Neural progenitor cell (in vitro differentiated cells): ENCODE data around the gene KCNA10. TPM values are rescaled to one million over a fixed set of nuclear protein-coding genes. Genes with fewer than 3 reads are reported as not detected.

Experiments used
- DNase-seq: peaks from one replicate; pipeline ENCODE4 v3.0.0-alpha.2; 2016; ENCODE audit warnings: low spot score
- H2AFZ ChIP-seq: fragments of 200-600 bp; sonication (generic); replicated peaks from 2 replicates; pipeline ENCODE4 v1.6.1; 2016; ENCODE audit warnings: antibody characterized with exemption
- H3F3A ChIP-seq: fragments of 200-600 bp; sonication (generic); 2 replicates; pipeline ENCODE4 v1.6.1; 2016; ENCODE audit warnings: antibody characterized with exemption, low read depth
- H3K27ac ChIP-seq: fragments of 200-600 bp; sonication (generic); 2 replicates; pipeline ENCODE4 v1.5.1; 2016; ENCODE audit warnings: mild to moderate bottlenecking
- H3K27me3 ChIP-seq: fragments of 200-600 bp; sonication (generic); 2 replicates; pipeline ENCODE4 v1.6.1; 2016; ENCODE audit warnings: mild to moderate bottlenecking, moderate library complexity
- H3K36me3 ChIP-seq: fragments of 200-600 bp; sonication (generic); 2 replicates; pipeline ENCODE4 v1.5.1; 2016
- H3K4me1 ChIP-seq: fragments of 200-600 bp; sonication (generic); 2 replicates; pipeline ENCODE4 v1.6.1; 2016; ENCODE audit warnings: mixed run types
- H3K4me2 ChIP-seq: fragments of 200-600 bp; sonication (generic); 2 replicates; pipeline ENCODE4 v1.6.1; 2016
- H3K4me3 ChIP-seq: fragments of 200-600 bp; sonication (generic); 2 replicates; pipeline ENCODE4 v1.5.1; 2016
- H3K79me2 ChIP-seq: fragments of 200-600 bp; sonication (generic); 2 replicates; pipeline ENCODE4 v1.6.1; 2016; ENCODE audit warnings: low read depth
- H3K9ac ChIP-seq: fragments of 200-600 bp; sonication (generic); 2 replicates; pipeline ENCODE4 v1.6.1; 2016
- H3K9me3 ChIP-seq: fragments of 200-600 bp; sonication (generic); 2 replicates; pipeline ENCODE4 v1.5.1; 2016; ENCODE audit warnings: low read depth
- H4K20me1 ChIP-seq: fragments of 200-600 bp; sonication (generic); 2 replicates; pipeline ENCODE4 v1.6.1; 2016; ENCODE audit warnings: low read depth
- H3K27ac Mint-ChIP-seq: 3 replicates; pipeline ENCODE4 v1.8.0; 2021; ENCODE audit warnings: mixed read lengths
- H3K27me3 Mint-ChIP-seq: 2 replicates; pipeline ENCODE4 v1.8.0; 2022; ENCODE audit warnings: low read depth, mild to moderate bottlenecking, inconsistent platforms, moderate library complexity, mixed read lengths; ENCODE audit not compliant: insufficient read depth
- H3K36me3 Mint-ChIP-seq: 3 replicates; pipeline ENCODE4 v1.8.0; 2021; ENCODE audit warnings: mixed read lengths
- H3K4me1 Mint-ChIP-seq: 3 replicates; pipeline ENCODE4 v1.8.0; 2021; ENCODE audit warnings: mixed read lengths
- H3K4me3 Mint-ChIP-seq: 3 replicates; pipeline ENCODE4 v1.8.0; 2021; ENCODE audit warnings: mild to moderate bottlenecking, moderate library complexity, mixed read lengths
- H3K9me3 Mint-ChIP-seq: 3 replicates; pipeline ENCODE4 v1.8.0; 2020; ENCODE audit warnings: mixed read lengths
- CTCF ChIP-seq: fragments of 200-600 bp; sonication (generic); IDR thresholded peaks from 2 replicates; pipeline ENCODE4 v1.5.1; 2017; ENCODE audit warnings: antibody characterized with exemption, mild to moderate bottlenecking
- EZH2 ChIP-seq: fragments of 200-600 bp; sonication (generic); IDR thresholded peaks from 2 replicates; pipeline ENCODE4 v1.6.1; 2017; ENCODE audit warnings: antibody characterized with exemption, mild to moderate bottlenecking, moderate library complexity
- EZH2phosphoT487 ChIP-seq: fragments of 200-600 bp; sonication (generic); IDR thresholded peaks from 2 replicates; pipeline ENCODE4 v1.6.1; 2017; ENCODE audit warnings: antibody characterized with exemption
- total RNA-seq: library from RNA; depleted of rRNA; stranded (reverse); fragments of >200 nt; gene quantifications from 2 replicates; pipeline ENCODE4 v1.2.3, GENCODE V29; 2015; ENCODE audit warnings: low replicate concordance

The KCNA10 gene
- total RNA-seq, 1 donor from 2014 or later: not detected

- TF ChIP-seq CTCF: no peak
- no peak for TF ChIP-seq EZH2
- no peak for TF ChIP-seq EZH2phosphoT487
- peaks cover 2% of the 10 kb centered on the region for H3K27me3 Mint-ChIP-seq
Observed at GRCh38 chr1:110522560-110522959, 3.6 kb upstream of the KCNA10 start.

DNA sequence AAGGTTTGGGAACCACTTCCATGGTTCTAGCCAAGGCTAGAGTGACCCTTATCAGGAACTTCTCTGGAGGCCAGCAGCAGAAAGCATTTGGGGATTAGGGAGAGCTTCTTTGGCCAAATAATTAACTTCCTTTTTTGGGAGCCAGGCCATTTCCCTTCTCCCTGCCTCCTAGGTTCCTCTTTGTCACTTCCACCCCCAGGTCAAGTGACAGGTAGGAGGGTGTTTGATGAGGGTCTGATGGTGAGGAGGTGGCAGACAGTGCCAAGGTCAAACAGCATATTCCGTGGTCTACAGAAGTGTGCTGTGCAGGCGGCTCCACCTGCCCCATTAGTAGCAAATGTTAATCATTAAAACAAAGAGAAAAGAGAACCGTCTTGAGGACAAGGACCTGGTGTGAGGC is 1.9 kb upstream of the KCNA10 start:
- DNase-seq: no peak
- no peaks in the 10 kb centered on the region for H3K36me3 ChIP-seq
- TF ChIP-seq EZH2phosphoT487 (no peak), EZH2 (no peak), CTCF (no peak)
- H3K27ac ChIP-seq: no peak overlapping the region
- Mint-ChIP-seq H3K9me3 (peaks cover 2% of the 10 kb centered on the region), H3K27ac (no peak overlapping the region), H3K4me1 (no peaks in the 10 kb centered on the region), H3K4me3 (no peak overlapping the region), H3K27me3 (peaks cover 2% of the 10 kb centered on the region), H3K36me3 (no peaks in the 10 kb centered on the region)
- no peak overlapping the region for H3K4me3 ChIP-seq
- H2AFZ ChIP-seq: no peak overlapping the region
- H3K9me3 ChIP-seq: no peaks in the 10 kb centered on the region
- H3K4me1 ChIP-seq: no peaks in the 10 kb centered on the region
- H3K79me2 ChIP-seq: no peaks in the 10 kb centered on the region
- peaks cover 36% of the 10 kb centered on the region for H3K27me3 ChIP-seq
- no peaks in the 10 kb centered on the region for H3F3A ChIP-seq
- no peak overlapping the region for H3K4me2 ChIP-seq
- H4K20me1 ChIP-seq: no peaks in the 10 kb centered on the region
- H3K9ac ChIP-seq: no peak overlapping the region

More at GRCh38 chr1:110522560-110522959, 3.6 kb upstream of the KCNA10 start:
- Histone ChIP-seq H2AFZ (no peak overlapping the region), H3K9me3 (no peaks in the 10 kb centered on the region), H3K9ac (no peak overlapping the region), H3K79me2 (no peaks in the 10 kb centered on the region), H3K27me3 (peaks cover 48% of the 10 kb centered on the region), H3K27ac (no peak overlapping the region), H3K36me3 (no peaks in the 10 kb centered on the region), H3K4me3 (no peak overlapping the region), H3K4me2 (no peak overlapping the region), H3F3A (no peaks in the 10 kb centered on the region), H3K4me1 (no peaks in the 10 kb centered on the region), H4K20me1 (no peaks in the 10 kb centered on the region)
- Mint-ChIP-seq H3K27ac (no peak overlapping the region), H3K4me3 (no peak overlapping the region), H3K9me3 (peaks cover 2% of the 10 kb centered on the region), H3K4me1 (no peaks in the 10 kb centered on the region), H3K36me3 (no peaks in the 10 kb centered on the region)
- DNase-seq: no peak

DNA sequence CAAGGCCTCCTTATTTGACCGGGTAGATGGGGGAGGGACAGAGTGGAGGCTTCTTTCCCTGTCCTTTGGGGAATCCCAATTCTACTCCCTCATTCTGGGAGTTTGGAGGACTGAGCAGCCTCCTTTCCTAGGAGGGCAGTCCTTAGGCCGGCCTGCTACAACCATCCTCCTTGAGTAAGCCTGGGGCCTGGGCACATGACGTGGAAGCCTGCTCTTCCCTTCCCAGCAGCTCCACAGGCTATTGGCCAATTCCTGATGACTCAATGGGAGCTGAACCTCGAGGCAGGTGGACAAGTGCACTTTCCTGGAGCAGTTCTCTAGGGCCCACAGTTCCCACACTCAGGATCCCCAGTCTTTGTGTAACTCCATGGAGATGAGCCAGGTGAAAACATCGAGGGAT is 3.1 kb downstream of the KCNA10 start:
- no peaks in the 10 kb centered on the region for H4K20me1 ChIP-seq
- H3K27ac ChIP-seq: no peak overlapping the region
- Mint-ChIP-seq H3K4me3 (no peak overlapping the region), H3K36me3 (no peaks in the 10 kb centered on the region), H3K4me1 (peaks cover 14% of the 10 kb centered on the region), H3K27me3 (peaks cover 2% of the 10 kb centered on the region), H3K27ac (no peak overlapping the region), H3K9me3 (peaks cover 4% of the 10 kb centered on the region)
- H3K4me1 ChIP-seq: no peaks in the 10 kb centered on the region
- H3K4me3 ChIP-seq: no peak overlapping the region
- H3K79me2 ChIP-seq: no peaks in the 10 kb centered on the region
- H3K4me2 ChIP-seq: no peak overlapping the region
- no peak for TF ChIP-seq CTCF
- no peak for TF ChIP-seq EZH2phosphoT487
- TF ChIP-seq EZH2: no peak
- no peaks in the 10 kb centered on the region for H3F3A ChIP-seq
- H3K9me3 ChIP-seq: no peaks in the 10 kb centered on the region
- no peak overlapping the region for H3K9ac ChIP-seq
- H2AFZ ChIP-seq: no peak overlapping the region
- DNase-seq: no peak
- H3K36me3 ChIP-seq: no peaks in the 10 kb centered on the region
- peaks cover under 1% of the 10 kb centered on the region for H3K27me3 ChIP-seq

GRCh38 chr1:110515041-110515440 is 3.9 kb downstream of the KCNA10 start:
- H3K4me3 ChIP-seq: no peak overlapping the region
- no peak overlapping the region for H3K4me3 Mint-ChIP-seq
- no peak for DNase-seq
- no peak overlapping the region for H3K9ac ChIP-seq
- no peak overlapping the region for H3K4me2 ChIP-seq
- TF ChIP-seq CTCF: no peak
- TF ChIP-seq EZH2phosphoT487: no peak
- TF ChIP-seq EZH2: no peak
- no peak overlapping the region for H3K27ac Mint-ChIP-seq
- no peaks in the 10 kb centered on the region for H3K27me3 ChIP-seq
- no peak overlapping the region for H2AFZ ChIP-seq
- no peaks in the 10 kb centered on the region for H3K9me3 ChIP-seq
- no peaks in the 10 kb centered on the region for H3K4me1 ChIP-seq
- peaks cover 4% of the 10 kb centered on the region for H3K9me3 Mint-ChIP-seq
- peaks cover 2% of the 10 kb centered on the region for H3K27me3 Mint-ChIP-seq
- no peaks in the 10 kb centered on the region for H3K36me3 ChIP-seq
- H3F3A ChIP-seq: no peaks in the 10 kb centered on the region
- no peaks in the 10 kb centered on the region for H3K36me3 Mint-ChIP-seq
- no peaks in the 10 kb centered on the region for H3K79me2 ChIP-seq
- H3K27ac ChIP-seq: no peak overlapping the region
- H4K20me1 ChIP-seq: no peaks in the 10 kb centered on the region
- peaks cover 14% of the 10 kb centered on the region for H3K4me1 Mint-ChIP-seq
